OCI-LY7 (cell line): ENCODE measurements around the gene INTS13. TPM values are rescaled to one million over a fixed set of nuclear protein-coding genes. Genes with fewer than 3 reads are reported as not detected.

ENCODE experiments used
- BruUV-seq: library from RNA; stranded (reverse); fragments of 400-500 nt; replicated peaks from 2 replicates; lab custom pipeline; 2021; lab: Mats Ljungman, UMichigan
- CTCF ChIA-PET: fragments of 300-600 bp; sonication (Branson Sonifier 250); formaldehyde crosslinking; loops from one replicate; lab custom pipeline; 2022; ENCODE audit warnings: antibody characterized with exemption; ENCODE audit not compliant: unreplicated experiment; lab: Charles Lee
- POLR2A ChIA-PET: fragments of 300-600 bp; sonication (Branson Sonifier 250); formaldehyde crosslinking; loops from one replicate; lab custom pipeline; 2022; ENCODE audit warnings: antibody characterized with exemption; lab: Charles Lee
- DNase-seq: peaks from one replicate; pipeline ENCODE4 v3.0.0-alpha.2; 2015; ENCODE audit warnings: low spot score
- H2AFZ ChIP-seq: fragments of 200-600 bp; sonication (generic), shearing (Covaris generic); 2 replicates; pipeline ENCODE4 v1.6.1; 2014; ENCODE audit warnings: mild to moderate bottlenecking, antibody characterized with exemption, low read length, moderate library complexity
- H3K27ac ChIP-seq: fragments of 200-600 bp; sonication (generic); 2 replicates; pipeline ENCODE4 v1.5.1; 2014; ENCODE audit warnings: mixed run types, low read depth, mild to moderate bottlenecking, moderate library complexity, low read length, inconsistent platforms; ENCODE audit not compliant: poor library complexity, severe bottlenecking
- H3K36me3 ChIP-seq: fragments of 200-600 bp; sonication (generic); 2 replicates; pipeline ENCODE4 v1.6.1; 2014; ENCODE audit warnings: mild to moderate bottlenecking, antibody characterized with exemption, low read length, moderate library complexity, mixed read lengths; ENCODE audit not compliant: insufficient read depth
- H3K4me1 ChIP-seq: fragments of 200-600 bp; sonication (generic); 2 replicates; pipeline ENCODE4 v1.5.1; 2014; ENCODE audit warnings: mild to moderate bottlenecking, low read length; ENCODE audit not compliant: insufficient read depth, poor library complexity, severe bottlenecking
- H3K4me2 ChIP-seq: fragments of 200-600 bp; sonication (generic); 2 replicates; pipeline ENCODE4 v1.6.1; 2014; ENCODE audit warnings: mild to moderate bottlenecking, low read length
- H3K4me3 ChIP-seq: fragments of 200-600 bp; sonication (generic); 2 replicates; pipeline ENCODE4 v1.5.1; 2014; ENCODE audit warnings: mild to moderate bottlenecking, low read depth, low read length; ENCODE audit not compliant: poor library complexity, severe bottlenecking
- H3K79me2 ChIP-seq: fragments of 200-600 bp; sonication (generic); 2 replicates; pipeline ENCODE4 v1.6.1; 2016; ENCODE audit warnings: low read depth, mild to moderate bottlenecking, low read length, moderate library complexity, mixed read lengths; ENCODE audit not compliant: insufficient read depth
- H3K9me2 ChIP-seq: fragments of 200-600 bp; sonication (generic); 2 replicates; pipeline ENCODE4 v1.6.1; 2016; ENCODE audit warnings: mild to moderate bottlenecking, low read length, mixed read lengths; ENCODE audit not compliant: insufficient read depth
- H3K9me3 ChIP-seq: fragments of 200-600 bp; sonication (generic); 2 replicates; pipeline ENCODE4 v1.6.1; 2014; ENCODE audit warnings: mild to moderate bottlenecking, mixed run types, low read length, mixed read lengths
- H4K20me1 ChIP-seq: fragments of 200-600 bp; sonication (generic); 2 replicates; pipeline ENCODE4 v1.6.1; 2014; ENCODE audit warnings: mild to moderate bottlenecking, antibody characterized with exemption, low read length, moderate library complexity, mixed read lengths; ENCODE audit not compliant: insufficient read depth
- CTCF ChIP-seq: fragments of 200-600 bp; sonication (generic); conservative IDR thresholded peaks from 2 replicates; pipeline ENCODE4 v1.5.1; 2014; ENCODE audit warnings: mild to moderate bottlenecking, antibody characterized with exemption, low read length, moderate library complexity, mixed read lengths
- EZH2phosphoT487 ChIP-seq: fragments of 200-600 bp; sonication (generic); IDR thresholded peaks from 2 replicates; pipeline ENCODE4 v1.6.1; 2018; ENCODE audit warnings: low read depth, borderline replicate concordance, mild to moderate bottlenecking, mixed run types, antibody characterized with exemption, low read length, moderate library complexity, mixed read lengths
- intact Hi-C: fragments of 100-400 bp; cut with micrococcal nuclease; formaldehyde crosslinking; loops from one replicate; pipeline ENCODE4 v1.10.0; 2022; ENCODE audit not compliant: unreplicated experiment
- total RNA-seq, 2 experiments: library from RNA; depleted of rRNA in 1 of 2; stranded (reverse); fragments of >200 nt in 1 of 2; shearing (Covaris generic) in 1 of 2; gene quantifications; 2 replicates each; pipeline ENCODE4 v1.2.3, GENCODE V29; 2014 to 2022

INTS13 gene
- total RNA-seq, 2 experiments from 2014 or later: 34.2 to 39.1 TPM

GRCh38 chr12:26869908-26870459, 67.8 kb downstream of the INTS13 start:
- intact Hi-C loops: no loop called here
- TF ChIP-seq EZH2phosphoT487: no peak
- POLR2A ChIA-PET: interaction anchor here (0.7 kb wide), 1 partner anchor 381 kb away, joined by 3 read pairs; no protein-coding TSS in a partner anchor
- H3K9me2 ChIP-seq: no peaks in the 10 kb centered on the region
- H3K4me2 ChIP-seq: no peak overlapping the region
- H3K4me1 ChIP-seq: peaks cover 5% of the 10 kb centered on the region
- CTCF ChIA-PET: no interaction called here
- no peaks in the 10 kb centered on the region for H4K20me1 ChIP-seq
- no peak overlapping the region for H3K27ac ChIP-seq
- H3K9me3 ChIP-seq: no peaks in the 10 kb centered on the region
- H3K36me3 ChIP-seq: no peaks in the 10 kb centered on the region
- no peaks in the 10 kb centered on the region for H3K79me2 ChIP-seq
- no TSS peak for BruUV-seq
- H2AFZ ChIP-seq: no peak overlapping the region
- DNase-seq: no peak
- H3K4me3 ChIP-seq: no peak overlapping the region

- Histone ChIP-seq H2AFZ (no peak overlapping the region), H3K9me3 (no peaks in the 10 kb centered on the region), H3K79me2 (no peaks in the 10 kb centered on the region), H3K27ac (no peak overlapping the region), H3K4me3 (no peak overlapping the region), H4K20me1 (no peaks in the 10 kb centered on the region), H3K9me2 (no peaks in the 10 kb centered on the region), H3K36me3 (no peaks in the 10 kb centered on the region), H3K4me1 (peaks cover 5% of the 10 kb centered on the region), H3K4me2 (no peak overlapping the region)
- POLR2A ChIA-PET: interaction anchor here (0.6 to 1.1 kb wide), 4 partner anchors 8 to 167 kb away, joined by 3 read pairs; no protein-coding TSS in a partner anchor
- CTCF ChIA-PET: no interaction called here
- BruUV-seq: no TSS peak
- DNase-seq: no peak
- intact Hi-C loops: no loop called here
- no peak for TF ChIP-seq CTCF
- no peak for TF ChIP-seq EZH2phosphoT487
Observed at GRCh38 chr12:26869104-26869494, 68.7 kb downstream of the INTS13 start.

GRCh38 chr12:26868447-26869103, 69.2 kb downstream of the INTS13 start:
- no peak for DNase-seq
- no peaks in the 10 kb centered on the region for H3K36me3 ChIP-seq
- H3K9me2 ChIP-seq: no peaks in the 10 kb centered on the region
- no peak overlapping the region for H2AFZ ChIP-seq
- H4K20me1 ChIP-seq: no peaks in the 10 kb centered on the region
- BruUV-seq: no TSS peak
- H3K4me2 ChIP-seq: no peak overlapping the region
- intact Hi-C loops: no loop called here
- ChIA-PET CTCF (no interaction called here), POLR2A (interaction anchor here (0.6 to 1.1 kb wide), 4 partner anchors 9 to 167 kb away, joined by 3 read pairs; no protein-coding TSS in a partner anchor)
- no peak overlapping the region for H3K4me3 ChIP-seq
- no peaks in the 10 kb centered on the region for H3K79me2 ChIP-seq
- no peak overlapping the region for H3K27ac ChIP-seq
- TF ChIP-seq EZH2phosphoT487 (no peak), CTCF (no peak)
- H3K4me1 ChIP-seq: peaks cover 5% of the 10 kb centered on the region
- H3K9me3 ChIP-seq: no peaks in the 10 kb centered on the region
